Measurements from ENCODE around the gene CSF1. TPM values are rescaled to one million over a fixed set of nuclear protein-coding genes. Genes with fewer than 3 reads are reported as not detected.

Gene CSF1
- polyA plus RNA-seq, 4 donors = 7.5 to 9.3 (median 8.5) TPM

DNA sequence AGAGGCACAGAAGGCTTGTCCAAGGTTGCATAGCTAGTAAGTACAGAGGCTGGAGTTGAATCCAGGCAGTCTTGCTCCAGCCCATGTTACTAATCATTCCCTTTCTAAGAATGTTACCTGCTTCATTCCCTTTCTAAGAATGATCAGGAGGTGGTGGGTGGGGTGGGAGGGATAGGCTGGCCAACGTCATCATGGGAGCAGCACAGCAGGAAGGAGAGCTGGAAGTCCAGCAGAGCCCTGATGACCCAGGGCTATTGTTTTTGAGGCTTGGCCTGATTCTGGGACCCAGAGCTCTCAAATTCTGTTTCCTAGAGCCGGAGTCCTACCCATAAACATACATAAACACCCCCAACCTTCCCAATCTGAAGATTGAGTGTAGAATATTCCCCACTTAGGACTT is 11.8 kb upstream of the CSF1 start:
- no peak for DNase-seq (ENCODE audit: low read depth in 4 of 4, low spot score in 2 of 4)

DNA sequence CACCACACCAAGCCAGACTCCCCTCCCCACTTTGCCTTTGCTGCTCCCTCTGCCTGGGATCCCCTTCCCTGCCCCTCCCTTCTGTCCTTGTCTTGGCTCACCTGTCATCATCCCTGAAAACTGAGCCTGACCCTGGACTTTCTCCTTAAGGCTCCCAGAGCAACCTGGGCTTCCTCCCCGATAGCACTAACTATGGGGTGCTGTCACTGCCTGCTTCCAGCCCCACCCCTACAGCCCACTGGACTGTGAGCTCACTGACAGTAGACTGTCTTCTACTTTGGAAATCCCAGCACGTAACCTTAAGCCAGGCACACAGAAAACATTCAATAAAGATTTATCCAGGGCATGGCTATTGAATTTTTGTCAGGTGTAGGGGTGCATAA is 9.5 kb upstream of the CSF1 start:
- no peak for DNase-seq (ENCODE audit: low read depth in 4 of 4, low spot score in 2 of 4)

DNA sequence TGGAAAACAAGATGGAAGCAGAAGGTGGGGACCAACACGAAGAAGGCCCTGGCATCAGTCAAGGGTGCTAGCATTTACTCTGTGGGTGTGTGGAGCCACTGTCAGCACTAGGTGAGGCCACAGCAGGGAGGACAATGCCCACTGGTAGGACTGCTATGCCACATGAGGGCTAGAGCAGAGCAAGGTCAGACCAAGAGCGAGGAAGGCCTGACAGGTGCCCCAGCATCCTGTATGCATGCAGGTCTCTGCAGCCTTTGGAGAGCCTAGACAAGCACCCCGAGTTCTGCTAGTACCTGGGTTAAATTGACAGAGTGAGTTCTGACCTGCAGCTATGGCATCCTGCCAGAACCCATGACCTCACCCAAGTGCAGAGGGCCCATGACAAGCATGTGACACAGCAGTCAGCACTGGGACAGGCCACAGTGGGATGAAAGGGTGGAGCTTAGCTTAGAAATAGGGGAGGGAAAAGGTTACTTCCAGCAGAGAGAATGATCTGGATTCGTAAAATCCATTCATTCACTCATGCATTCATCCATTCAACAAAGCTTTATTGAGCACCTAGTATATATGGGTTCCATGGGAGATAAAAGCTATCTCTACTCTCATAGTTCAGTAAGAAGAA is 9.0 kb upstream of the CSF1 start:
- DNase-seq (ENCODE audit: low read depth in 4 of 4, low spot score in 2 of 4) = no peak

DNA sequence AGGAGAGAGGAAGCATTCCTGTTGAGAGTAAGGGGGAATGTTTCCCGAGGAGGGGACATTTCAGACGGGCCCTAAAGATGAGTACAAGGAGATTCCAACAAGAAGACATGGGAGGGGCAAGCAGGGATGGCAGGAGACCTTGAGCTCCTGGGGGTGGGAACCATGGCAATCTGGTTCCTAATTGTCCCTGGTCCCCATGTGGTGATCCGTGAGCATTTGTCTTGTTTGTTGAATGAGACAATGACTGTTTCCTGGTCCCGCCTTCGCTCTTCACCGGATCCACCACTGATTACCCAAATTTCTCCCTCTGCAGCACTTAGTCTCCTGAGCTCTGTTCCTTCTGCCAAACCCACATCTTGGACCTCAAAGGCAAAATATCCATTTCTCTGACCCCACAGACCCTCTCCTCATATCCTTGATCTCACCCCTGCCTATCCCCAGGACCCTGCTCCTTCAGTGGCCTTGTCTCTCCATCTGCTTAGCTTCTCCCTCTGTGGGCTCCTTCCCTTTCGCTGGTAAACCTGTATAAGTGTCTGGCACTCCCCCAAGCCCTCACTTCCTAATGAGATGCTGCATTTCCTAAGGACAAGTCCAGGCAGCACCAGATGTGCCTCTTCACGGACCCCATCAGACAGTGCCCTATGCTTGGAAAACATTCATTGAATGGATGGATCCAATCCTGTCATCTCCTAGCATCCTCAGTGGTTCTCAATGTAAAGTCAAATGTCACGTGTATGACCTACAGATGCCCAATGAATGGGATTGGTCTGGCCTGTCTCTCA is 8.3 kb upstream of the CSF1 start:
- DNase-seq (ENCODE audit: low read depth in 4 of 4, low spot score in 2 of 4) = no peak

DNA sequence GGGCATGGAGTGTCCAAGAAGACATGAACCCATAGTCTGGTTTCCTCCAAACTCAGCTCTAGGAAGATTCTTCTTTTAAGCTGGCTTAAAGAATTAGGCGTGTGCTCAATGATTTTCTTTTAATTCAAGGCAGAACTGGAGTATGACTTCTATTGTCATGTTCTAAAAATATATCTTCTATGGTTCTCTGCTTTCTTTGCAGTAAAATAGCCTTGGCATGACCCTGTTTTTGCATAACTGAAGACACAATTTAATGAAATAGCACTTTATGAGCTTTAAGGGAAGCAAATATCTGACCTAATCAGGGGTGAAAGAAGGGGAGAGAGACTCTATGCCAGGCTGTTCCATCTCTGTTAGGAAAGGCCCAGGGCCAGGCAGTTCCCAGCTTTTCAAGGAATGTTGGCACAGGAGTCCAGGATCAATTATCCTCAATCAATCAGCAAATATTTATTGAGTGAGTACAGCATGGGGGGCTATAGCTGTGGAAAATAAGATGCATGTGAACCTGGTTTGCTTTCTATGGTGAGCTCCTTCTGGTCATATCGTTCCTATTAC is 7.2 kb upstream of the CSF1 start:
- no peak for DNase-seq (ENCODE audit: low read depth in 4 of 4, low spot score in 2 of 4)

DNA sequence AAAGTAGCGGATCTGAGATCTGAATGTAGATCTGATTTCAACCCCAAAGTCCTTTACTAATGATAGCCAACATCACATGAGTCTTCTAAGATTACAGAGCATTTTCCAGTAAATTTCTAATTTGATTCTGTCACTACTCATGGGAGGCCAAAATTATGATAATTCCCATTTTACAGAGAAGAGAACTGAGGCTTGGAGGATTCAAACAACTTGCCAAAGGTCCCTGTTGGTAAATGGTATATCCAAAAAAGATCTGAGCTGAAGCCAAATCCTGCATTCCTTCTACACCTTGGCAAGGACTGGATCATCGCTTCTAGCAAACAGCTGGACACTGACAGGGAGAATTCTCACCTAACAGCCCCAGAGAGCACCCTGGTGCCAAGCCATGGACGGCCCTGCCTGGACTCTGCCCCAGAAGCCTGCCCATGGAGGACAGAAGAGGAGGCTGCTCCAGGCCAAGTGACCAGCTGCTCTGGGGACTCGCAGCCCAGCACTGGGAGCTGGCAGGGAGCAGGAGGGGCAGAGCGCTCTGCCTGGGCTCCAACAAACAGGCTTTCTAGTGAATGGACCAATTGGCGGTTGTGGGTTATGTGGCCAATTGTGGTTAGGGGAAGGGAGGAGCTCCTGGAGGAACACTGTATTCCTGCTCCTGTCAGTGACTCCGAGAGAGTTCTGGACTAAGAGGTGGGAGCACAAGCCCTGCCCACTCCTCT is 6.4 kb upstream of the CSF1 start:
- DNase-seq (ENCODE audit: low read depth in 4 of 4, low spot score in 2 of 4) = no peak

DNA sequence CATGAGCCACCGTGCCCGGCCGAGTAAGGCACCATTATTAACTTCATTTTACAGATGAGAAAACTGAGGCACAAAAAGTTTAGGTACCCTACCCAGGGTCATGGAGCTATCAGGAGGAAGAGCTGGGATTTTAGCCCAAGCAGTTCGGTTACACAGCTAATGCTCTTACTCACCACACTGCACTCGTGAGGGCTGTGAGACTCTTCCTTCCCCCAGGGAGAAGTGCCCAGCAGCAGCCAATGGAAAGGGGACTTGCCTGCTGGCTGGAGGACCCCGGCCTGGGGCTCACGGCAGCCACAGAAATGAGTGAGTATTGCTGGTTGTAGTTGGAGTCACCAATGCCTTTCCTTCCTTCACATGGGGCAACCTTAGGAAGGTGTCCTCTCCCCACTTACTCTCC is 5.2 kb upstream of the CSF1 start:
- DNase-seq (ENCODE audit: low read depth in 4 of 4, low spot score in 2 of 4) = no peak

DNA sequence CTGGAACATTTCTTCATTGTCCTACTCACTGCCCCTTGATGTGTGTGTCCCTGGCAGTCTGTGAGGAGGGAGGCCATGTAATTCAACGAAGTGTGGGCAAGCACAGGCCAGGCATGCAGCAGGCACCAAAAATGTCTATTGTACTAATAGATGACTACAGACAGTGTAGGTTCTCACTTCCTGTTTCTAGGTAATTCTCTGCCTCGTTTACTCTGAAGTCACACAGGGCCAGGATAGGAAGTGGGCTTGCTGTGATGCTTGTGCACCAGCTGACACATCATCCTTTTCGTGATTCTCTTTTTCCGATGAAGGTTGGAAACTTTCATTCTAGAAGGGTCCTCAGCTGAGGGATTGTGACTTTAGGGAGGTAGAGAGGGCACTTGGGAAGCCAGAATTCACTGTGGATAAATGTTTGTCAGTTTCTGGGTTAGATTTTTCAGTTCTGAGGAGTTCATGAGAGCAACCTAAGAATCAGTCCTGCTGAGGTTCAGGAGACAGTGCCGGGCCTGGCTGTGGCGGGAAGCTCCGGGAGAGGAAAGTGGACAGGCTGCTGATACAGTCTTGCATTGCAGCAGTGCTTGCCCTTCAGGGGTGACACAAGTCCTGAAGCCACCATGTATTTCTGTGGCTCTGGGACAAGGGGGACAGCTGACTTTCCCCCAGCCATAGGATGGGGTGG is 4.3 kb upstream of the CSF1 start:
- DNase-seq (ENCODE audit: low read depth in 4 of 4, low spot score in 2 of 4) = no peak

DNA sequence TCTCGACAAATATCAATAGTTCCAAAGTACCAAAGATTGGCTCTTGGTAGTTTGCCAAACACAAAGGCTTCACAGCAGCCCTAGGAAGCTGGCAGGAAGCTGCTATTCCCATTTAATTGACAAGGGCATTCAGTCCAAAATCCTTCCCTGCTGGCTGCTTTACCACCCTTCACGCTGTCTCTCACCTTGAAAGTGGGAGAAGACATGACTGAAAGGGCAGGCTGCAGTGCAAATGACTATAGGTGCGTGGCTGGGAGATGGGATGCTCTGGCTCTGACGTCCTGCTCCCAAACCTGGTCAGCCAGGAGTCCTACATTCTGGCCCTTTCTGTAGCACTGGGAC is 3.8 kb upstream of the CSF1 start:
- no peak for DNase-seq (ENCODE audit: low read depth in 4 of 4, low spot score in 2 of 4)

DNA sequence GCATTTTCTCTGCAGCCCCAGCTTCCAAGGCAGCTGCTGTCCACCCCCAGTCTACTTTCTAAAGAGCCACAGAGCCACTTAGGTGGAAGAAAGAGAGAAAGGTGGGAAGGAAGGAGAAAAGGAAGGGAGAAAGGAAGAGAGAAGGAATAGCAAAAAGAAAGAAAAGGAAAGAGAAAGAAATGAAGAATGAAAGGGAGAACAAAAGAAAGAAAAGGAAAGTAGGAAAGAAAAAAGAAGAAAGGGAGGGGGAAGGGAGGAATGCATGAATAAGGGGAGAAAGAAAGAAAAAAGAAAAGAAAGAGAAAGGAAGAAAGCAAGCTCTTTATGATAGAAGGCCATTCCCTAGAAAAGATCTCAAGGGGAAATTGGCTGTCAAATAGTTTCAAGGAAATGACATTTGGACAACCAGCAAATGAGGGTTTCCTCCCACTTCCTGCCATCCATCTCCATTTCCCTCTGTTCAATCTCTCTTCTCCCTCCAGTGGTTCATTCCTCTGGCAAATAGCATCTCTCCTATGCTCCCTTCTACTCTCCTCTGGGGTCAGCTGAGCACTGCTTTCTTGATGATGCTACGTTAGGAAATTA is 3.4 kb upstream of the CSF1 start:
- DNase-seq (ENCODE audit: low read depth in 4 of 4, low spot score in 2 of 4) = no peak

DNA sequence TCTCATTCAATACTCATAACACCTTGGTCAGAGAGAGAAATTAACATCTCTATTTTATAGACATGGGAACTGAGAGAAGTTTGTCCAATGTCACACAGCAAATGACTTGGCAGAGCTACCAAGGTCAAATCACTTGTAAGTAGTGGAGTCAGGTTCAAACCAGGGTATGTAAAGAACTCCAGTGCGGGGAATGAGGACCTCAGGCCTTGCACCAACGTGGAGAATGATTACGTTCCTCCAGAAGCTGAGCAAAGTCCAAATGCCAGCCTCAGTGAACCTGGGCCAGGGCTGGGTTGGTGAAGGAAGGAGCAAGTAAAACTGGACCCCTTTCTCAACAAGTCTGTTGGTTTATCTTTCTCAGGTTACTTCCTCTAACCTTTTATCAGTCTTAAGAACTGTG is 1.8 kb upstream of the CSF1 start:
- DNase-seq (ENCODE audit: low read depth in 4 of 4, low spot score in 2 of 4) = no peak

DNA sequence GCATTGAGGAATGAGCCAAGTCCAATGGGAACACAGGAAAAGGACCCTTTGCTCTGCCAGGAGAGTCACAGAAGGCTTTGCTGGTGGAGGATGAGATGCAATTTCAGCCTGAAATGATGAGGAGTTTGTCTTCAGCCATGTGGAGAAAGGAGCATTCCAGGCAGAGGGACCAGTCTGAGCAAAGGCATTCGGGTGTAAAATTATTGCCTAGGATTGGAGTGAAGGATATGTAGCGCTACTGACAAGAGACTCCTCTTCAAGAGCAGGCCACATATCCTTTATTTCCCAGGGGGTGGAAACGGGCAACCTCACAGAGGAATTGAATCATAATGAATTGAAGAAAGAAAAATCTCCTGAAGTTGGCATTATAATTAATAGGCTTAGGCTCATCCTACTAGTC is 1.1 kb upstream of the CSF1 start:
- DNase-seq (ENCODE audit: low read depth in 4 of 4, low spot score in 2 of 4) = no peak

DNA sequence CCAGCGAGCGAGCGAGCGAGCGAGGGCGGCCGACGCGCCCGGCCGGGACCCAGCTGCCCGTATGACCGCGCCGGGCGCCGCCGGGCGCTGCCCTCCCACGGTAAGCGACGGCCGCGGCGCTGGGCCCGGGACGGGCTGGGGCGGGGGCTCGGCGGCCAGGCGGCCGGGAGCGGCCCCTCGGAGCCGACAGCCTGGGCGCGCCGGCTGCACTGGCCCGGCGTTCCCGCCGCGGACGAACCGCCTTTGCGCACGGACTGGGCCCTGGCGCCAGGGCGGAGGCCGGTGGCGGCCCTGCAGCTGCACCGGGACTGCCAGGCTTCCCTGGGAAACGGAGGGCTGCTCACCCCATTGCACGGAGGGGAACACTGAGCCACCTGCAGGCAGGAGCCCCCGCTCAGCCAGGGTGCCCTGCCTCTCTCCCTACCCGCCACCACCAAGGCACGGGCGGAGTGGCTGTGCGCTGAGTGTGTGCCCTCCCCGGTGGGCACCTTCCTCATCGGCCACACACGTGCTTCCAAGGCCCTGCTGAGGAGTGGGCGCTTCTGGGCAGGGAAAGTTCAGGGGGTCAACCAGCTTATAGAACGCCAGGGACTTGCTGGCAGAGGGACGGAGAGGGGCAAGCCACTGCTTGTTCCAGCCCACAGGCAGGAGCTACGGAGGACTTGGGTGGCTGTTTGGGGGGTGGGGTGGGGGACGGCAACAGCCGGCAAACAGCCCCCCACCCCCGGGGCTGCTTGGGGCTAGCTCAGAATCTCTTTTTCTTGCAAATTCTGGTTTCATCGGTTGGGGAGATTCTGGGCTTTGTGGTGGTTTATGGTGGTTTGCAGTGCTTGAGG is 532 bp downstream of the CSF1 start:
- DNase-seq (ENCODE audit: low read depth in 4 of 4, low spot score in 2 of 4) = no peak

DNA sequence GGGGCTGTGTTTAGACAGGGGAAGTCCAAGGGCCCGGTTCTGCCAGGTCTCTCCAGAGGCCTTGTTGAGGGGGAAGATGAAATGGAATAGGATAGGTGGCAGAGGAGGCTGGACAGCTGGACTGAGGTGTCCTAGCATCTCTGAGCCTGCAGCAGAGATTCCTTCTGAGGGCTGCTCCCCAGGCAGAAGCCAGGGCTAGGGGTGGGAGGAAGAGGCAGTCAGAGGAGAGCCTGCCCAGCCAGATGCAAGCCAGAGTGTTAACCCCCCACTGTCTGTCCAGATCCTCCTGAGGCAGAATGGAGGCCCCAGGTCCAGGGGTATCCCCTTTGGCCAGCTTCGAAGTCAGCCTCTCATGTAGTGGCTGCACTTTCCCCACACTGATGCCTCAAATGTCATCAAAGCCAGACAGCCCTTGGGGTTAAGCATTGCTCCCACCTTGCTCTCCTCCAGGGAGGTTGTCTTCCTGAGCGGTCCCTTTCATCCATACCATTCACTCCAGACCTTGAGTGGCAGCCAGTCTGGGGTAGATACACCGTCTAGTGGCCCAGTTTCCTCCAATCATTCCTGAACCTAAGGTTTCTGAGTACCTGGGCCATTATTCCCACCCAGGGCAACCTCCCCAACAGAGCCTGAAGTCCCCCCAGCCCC is 1.7 kb downstream of the CSF1 start:
- DNase-seq (ENCODE audit: low read depth in 4 of 4, low spot score in 2 of 4) = no peak

DNA sequence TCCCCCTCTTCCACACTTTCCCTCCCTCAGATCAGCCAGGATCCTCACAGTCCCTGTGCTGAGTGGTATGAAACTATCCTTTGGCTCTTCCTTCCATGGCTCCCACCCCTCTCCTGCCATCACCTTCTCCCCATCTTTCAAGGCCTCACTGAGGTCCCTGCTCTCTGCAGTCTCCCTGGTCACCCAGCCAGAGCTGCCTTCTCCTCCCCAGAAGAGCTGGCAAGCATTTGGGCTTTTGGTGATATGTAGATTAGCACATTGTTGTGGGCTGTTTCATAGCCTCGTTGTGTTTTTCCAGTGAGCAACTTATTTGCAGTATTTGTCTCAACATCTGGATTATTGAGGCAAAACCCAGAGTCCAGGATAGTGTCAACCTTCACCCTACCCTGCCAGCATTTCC is 2.2 kb downstream of the CSF1 start:
- no peak for DNase-seq (ENCODE audit: low read depth in 4 of 4, low spot score in 2 of 4)

DNA sequence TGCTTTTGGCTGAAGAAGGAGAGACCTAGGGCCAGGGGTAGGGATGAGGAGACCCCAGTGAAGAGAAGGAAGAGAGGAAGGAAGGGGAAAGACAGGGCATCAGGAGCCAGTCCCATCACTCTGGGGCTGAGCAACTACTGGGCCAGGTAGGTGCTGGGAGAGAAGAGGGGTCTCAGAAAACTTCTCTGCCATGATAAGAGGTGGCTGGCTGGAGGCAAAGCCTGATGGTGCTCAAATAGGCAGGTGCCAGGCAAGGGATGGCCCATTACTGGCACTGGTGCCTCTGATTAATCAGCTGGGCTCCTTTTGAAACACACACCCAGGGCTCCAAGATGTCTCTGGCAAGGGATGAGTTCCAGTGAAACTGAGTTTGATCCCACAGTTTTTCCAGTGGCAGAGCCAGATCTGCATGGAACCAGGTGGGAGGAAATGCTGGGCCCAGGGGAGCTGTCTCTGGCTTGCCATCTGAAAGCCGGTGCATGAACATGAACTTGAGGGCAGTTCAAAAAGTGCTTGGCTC is 2.8 kb downstream of the CSF1 start:
- DNase-seq (ENCODE audit: low read depth in 4 of 4, low spot score in 2 of 4) = no peak

DNA sequence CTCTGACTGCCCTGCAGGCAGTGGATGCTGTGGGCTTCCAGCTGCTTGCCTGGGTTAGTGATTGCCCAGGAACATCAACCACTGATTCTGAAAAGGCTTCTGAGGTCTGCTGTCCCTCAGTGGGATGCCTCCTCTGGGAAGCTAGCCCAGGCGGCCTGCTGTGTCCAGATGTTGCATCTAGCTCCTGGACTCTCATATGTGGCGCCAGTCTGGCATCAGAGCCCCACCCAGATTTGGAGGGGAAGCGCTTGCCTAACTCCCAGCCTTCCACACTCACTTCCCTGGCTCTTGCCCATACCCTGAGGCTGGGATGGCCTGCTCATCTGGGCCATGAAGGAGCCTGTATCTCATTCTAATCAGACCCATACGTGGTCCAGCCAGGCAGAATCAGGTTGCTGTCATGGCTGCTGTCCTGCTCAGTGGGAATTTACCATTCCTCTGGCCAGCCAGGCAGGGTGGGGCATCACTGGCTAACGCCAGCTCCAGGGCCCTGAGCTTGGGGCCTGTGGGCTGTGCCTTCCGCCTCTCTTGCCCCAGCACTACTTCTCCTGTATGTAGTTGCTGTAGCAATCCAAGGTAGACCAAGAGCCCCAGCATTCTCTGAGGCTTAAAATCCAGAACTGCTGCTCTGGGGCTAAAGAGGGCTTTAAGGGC is 4.1 kb downstream of the CSF1 start:
- DNase-seq (ENCODE audit: low read depth in 4 of 4, low spot score in 2 of 4) = no peak

DNA sequence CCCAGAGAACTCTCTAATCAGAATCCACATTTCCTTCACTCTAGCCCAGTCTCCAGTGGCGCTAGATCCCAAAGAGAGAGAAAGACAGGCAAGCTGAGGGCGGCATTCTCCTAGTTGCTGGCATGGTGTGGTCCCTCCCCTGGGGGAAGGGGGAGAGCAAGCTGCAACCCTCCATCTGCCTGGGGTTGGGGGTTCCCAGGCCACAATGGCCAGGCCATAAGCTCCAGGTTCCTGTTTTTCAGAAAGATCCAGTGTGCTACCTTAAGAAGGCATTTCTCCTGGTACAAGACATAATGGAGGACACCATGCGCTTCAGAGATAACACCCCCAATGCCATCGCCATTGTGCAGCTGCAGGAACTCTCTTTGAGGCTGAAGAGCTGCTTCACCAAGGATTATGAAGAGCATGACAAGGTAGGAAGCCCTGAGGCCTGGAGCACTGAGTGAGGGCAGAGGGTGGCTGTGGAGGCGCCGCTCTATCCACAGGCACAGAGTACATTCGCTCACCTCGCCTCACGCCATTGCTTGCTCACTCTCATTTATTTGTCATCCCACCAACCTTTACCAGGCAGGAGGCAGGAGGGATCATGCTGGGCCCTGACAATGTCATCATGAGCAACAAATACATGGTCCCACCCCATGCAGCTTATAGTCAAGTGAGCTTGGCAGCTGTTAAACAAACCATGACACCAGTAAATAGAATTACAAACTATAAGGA is 6.6 kb downstream of the CSF1 start:
- no peak for DNase-seq (ENCODE audit: low read depth in 4 of 4, low spot score in 2 of 4)

Measured in left renal cortex interstitium (tissue), 4 donors.